Measurements from ENCODE around the gene DAB2.

- TF ChIP-seq CTCF (IDR thresholded peaks at IDR 0.05; ENCODE audit: low read depth, low read length, poor library complexity, severe bottlenecking) (no peak), EZH2phosphoT487 (IDR thresholded peaks at IDR 0.05; ENCODE audit: borderline replicate concordance, low read length) (no peak)
Observed at GRCh38 chr5:39367711-39368110, 57.1 kb downstream of the DAB2 start.
